NCI-H187 treated with DMSO at 0.1 percent for 48 hours (cell line): Measurements from ENCODE around the gene PIK3R5.
"Not testable (repeated sequence)": the region's sequence is repeated elsewhere in the genome, so short reads cannot be mapped to it uniquely, and the experiment has no call there.

Experiments
- DNase-seq: peaks from one replicate; lab custom pipeline; 2025; lab: John Stamatoyannopoulos, UW

Gene PIK3R5, protein sequence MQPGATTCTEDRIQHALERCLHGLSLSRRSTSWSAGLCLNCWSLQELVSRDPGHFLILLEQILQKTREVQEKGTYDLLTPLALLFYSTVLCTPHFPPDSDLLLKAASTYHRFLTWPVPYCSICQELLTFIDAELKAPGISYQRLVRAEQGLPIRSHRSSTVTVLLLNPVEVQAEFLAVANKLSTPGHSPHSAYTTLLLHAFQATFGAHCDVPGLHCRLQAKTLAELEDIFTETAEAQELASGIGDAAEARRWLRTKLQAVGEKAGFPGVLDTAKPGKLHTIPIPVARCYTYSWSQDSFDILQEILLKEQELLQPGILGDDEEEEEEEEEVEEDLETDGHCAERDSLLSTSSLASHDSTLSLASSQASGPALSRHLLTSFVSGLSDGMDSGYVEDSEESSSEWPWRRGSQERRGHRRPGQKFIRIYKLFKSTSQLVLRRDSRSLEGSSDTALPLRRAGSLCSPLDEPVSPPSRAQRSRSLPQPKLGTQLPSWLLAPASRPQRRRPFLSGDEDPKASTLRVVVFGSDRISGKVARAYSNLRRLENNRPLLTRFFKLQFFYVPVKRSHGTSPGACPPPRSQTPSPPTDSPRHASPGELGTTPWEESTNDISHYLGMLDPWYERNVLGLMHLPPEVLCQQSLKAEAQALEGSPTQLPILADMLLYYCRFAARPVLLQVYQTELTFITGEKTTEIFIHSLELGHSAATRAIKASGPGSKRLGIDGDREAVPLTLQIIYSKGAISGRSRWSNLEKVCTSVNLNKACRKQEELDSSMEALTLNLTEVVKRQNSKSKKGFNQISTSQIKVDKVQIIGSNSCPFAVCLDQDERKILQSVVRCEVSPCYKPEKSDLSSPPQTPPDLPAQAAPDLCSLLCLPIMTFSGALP

DNA sequence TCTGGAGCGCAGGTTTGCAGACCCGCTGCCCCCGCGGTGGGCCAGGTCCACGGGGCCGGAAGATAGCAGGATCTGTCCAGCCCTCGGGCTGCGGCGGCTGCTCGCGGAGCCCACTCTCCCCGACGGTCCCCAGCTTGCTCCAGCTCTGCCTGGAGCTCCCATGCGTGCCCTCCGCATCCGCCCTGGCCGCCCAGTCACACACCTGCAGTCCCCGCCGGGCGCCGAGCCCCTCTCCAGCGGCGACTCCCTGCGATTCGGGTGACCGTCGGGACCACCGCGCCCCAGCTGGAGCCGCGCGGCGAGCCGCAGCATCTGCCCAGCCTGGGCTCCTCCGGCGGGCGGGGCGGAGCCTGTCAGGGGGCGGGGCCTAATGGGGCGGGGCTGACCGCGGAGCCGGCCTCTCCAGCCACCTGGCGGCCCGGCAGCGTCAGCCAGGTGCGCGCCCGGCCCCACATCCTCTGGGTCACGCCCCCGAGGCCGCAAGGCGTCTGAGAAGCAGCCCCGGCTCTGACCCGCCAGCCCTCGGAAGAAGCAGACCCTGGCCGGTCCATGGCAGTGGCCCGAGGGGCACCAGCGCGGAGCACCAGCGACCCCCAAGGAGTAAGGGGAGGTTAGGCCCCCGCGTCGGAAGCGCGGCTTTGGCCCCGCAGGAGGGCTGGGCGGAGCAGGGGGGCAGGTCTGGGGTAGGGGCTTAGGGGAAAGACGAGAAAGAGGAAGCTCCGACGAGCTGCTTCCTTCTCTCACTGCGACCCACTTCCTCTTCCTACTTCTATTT, at the start of gene PIK3R5:
Gene PIK3R5 (minus strand): TSS at position 314 of the 775 bp plus-strand sequence. CDS start 54,213 bp downstream, outside the sequence.
- DNase-seq, result no peak

DNA sequence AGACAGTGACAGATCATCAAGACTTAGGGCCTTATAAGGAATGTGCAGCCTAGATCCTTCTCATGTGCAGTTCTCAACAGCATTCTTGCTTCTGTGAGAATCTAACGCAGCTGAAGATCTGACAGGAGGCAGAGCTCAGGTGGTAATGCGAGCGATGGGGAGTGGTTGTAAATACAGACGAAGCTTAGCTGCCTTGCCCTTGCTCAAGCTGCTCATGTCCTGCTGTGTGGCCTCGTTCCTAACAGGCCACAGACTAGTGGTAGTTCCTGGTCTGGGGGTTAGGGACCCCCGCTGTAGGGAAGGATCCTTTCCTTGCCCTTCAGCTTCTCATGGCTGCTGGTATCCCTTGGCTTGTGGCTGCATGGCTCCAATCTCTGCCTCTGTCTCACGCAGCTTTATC, 45.5 kb upstream of the PIK3R5 start:
- DNase-seq, result no peak

DNA sequence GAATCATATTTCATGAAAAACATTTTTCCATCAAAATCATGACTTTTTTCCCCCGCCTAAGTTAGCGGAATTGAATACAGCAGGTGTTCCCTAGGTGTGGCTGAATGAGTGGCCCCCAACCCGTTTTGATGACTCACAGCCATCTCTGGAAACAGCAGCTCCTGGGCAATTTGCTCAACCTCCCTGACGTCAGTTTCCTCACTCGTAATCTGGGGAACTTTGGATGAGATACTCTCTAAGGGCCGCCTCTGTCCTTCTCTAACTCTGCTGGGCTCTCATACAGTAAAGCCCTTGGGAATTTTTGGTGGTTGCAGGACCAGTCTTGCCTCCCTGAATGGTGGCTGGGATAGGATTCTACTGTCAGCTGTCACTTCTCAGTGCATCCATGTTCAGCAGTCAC, 44.2 kb upstream of the PIK3R5 start:
- no peak for DNase-seq

DNA sequence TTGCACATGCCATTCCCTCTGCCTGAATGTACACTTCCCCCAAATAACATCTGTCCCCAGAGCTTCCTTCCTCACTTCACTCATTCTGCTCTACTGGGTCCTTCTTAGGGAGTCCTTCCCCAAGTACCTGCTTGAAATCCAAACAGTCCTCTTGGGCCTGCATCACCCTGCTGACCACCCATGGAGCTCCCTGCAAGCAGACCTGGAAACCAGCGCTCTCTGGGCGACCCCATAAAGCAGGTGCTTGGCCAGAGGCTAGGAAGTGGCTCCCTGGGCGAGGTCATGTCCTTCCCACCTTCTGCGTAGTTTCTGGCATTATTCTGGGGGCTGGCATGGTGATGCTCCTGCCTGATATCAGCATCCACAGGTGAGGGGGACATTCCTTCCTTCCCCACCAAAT, 43.6 kb upstream of the PIK3R5 start:
- DNase-seq, result no peak

DNA sequence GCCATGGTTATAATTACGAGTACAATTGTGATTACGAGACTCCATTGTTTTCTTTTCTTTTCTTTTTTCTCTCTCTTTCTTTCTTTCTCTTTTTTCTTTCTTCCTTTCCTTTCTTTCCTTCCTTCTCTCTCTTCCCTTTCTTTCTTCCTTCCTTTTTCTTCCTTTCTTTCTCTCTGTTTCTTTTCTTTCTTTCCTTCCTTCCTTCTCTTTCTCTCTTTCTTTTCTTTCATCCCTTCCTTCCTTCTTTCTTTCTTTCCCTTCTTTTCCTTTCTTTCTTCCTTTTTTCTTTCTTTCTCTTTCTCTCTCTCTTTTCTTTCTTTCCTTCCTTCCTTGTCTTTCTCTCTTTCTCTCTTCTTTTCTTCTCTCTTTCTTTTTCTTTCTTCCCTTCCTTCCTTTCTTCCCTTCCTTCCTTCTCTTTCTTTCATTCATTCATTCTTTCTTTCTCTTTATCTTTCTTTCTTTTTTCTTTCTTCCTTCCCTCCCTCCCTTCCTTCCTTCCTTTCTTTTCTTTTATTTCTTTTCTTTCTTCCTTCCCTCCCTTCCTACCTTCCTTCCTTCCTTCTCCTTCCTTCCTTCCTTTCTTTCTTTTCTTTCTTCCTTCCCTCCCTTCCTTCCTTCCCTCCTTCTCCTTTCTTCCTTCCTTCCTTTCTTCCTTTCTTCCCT, 41.7 kb upstream of the PIK3R5 start:
- DNase-seq, result no peak

DNA sequence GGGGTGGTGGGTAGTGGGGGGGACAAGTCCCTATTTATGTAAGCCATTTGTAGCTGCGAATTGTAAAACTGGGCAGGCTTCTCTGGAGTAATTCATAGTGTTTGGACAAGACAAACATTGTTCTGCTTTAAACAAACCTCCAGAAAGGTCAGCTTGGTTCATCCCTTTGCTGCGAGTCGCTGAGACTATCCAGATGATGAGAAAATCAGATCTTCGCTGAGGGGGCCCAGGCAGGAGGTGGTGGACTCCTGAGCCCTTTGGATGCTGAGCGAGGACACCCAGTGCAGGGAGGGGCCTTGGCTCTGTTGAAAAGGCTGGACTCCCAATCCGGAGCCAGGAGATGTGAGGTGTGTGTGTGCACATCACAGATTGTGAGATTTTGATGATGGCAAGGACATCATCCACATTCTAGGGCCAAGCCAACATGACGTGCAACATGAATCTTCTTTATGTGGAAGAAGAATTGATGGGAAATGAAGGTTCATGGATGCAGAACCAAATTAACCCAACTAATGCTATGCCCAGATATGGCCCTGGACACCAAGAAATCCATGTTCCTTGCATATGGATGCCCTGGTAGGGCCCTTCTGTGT, 40.8 kb upstream of the PIK3R5 start:
- no peak for DNase-seq

DNA sequence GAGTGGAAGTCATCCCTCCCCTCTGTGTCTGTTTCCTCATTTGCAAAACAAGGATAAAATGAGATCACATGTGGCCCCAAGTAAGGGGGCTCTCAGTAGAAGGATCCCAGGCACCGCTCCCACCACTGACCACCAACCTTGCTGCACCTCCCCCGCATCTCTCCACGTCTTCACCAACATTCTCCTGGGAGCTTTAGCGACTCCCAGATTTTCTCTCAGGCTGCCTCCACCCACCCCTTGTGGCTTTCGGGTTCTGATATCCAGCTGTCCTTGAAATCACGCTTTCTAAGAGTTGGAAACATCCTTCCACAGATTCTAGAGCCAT, 39.4 kb upstream of the PIK3R5 start:
- no peak for DNase-seq

DNA sequence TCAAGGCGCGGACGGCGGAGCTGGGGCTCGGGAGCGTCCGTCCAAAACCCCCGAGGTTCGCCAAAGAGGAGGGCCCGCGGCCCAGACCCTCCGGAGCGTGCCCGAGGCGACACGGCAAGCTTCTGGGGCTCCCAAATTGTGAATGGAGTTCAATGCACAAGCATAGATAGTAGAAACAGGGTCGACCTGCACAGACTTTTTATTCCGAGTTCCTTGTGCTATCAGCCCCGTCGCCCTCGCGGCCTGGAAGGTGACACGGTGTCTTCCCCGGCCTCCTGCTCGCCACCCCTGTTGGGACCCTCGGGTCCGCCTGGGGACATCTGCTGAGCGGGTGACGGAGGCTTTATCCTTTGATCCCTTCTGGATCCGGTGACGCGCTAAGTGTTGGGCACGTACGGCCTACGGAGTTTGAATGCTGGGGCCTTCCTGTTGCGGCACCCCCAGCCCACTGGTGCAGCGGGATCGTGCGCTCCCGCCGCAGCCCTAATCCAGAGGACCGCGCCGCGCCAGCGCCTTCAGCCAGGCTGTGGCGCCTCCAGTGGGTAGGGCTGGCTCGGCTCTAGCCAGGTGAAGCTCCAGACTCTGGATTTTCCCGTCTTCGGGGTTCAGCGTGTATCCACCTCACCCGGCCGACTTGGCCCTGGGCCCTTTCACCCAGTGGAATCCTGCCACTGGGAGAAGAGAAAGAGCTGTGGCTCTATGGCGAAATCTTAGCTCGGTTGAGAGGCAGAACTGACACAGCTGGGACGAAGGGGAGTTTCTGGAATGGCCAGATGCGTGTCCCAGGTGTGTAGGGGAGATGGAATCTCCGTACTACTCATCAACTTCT, 38.8 kb upstream of the PIK3R5 start:
- no peak for DNase-seq

DNA sequence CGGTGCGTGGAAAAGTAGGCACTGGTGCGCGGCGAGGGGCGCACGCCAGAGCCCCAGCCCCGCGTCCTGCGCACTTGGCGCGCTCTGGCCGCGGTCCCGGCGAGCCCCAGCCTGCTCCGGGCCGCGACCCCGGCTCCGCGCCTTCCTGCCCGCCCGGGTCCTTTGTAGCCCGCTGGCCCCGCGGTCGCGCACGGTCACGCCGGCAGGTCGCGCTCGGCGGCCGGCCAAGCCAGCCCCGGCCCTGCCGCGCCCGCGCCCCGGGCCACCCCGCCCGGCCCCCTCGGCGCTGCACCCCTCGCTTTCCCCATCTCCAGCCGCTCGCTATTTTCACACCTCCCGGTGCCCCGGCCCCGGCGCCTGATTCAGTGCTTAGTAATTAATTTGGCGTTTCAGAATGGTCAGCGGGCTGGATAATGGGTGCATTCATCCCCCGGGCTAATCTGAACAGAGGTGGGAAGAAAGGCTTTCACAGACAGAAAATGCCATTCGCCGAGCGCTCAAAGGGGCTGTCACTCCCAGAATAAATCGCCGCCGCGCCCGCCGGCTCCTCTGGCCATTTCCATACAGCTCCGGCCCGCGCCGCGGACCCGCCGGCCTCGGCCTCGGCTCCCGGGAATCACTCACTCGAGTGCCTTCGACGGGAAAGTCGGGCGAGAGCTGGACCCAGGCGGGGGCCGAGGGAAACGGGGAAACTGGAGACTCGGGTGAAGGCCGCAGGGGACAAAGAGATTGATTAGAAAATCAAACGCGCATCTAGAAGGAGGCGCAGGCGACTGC, 38.0 kb upstream of the PIK3R5 start:
- DNase-seq, result no peak

DNA sequence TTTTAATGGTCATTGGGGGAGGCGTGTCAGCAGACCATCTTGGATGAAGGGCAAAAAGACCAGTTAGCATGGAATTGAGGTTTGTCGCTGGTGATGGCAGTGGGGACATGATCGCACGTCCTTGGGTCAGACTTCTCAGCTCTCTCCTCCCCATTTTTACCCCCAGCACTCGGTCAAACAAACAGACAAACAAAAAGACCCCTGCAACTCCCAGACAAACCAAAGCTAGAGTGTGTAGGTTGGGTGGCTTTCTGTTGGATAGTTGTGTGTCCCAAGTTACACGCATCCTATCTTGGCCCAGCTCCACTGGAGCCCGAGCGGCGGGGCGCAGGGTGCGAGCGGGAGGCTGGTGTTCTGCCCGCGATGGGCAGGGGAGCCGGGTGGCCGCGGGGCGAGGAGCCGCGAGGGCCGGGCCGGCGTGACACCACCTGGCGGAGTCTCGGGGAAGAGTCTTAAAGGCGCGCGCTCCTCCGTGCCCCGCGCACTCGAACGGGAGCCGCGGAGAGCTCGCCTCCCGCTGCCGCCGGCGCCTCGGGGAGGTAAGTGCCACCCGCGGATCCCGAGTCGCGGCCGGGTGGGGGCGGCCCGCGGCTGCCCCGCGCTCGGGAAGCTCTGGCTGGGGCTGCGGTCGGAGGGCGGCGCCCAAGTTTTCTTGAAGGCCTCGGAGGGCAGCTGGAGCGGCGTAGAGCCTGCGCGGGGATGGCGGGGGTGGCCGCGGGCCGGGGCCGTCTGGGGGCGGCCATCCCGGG, 37.3 kb upstream of the PIK3R5 start:
- DNase-seq, result no peak

DNA sequence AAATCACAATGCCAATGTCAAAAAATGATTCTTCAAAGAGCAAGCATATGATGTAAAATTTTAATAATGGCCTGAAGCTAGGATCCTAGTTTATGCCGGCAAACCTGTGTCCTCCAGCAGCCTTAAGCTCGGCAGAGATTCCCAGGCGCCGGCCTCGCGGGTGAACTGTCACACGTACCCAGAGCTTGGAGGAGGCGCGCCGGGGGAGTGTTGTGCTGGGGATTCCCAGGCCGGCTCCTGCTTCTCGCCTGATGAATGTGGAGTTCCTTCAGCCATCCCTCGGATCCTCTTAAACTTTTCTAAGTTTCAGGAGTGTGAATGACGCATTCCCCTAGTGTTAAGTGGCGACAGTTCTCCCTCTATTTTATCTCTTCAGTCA, 36.7 kb upstream of the PIK3R5 start:
- no peak for DNase-seq

DNA sequence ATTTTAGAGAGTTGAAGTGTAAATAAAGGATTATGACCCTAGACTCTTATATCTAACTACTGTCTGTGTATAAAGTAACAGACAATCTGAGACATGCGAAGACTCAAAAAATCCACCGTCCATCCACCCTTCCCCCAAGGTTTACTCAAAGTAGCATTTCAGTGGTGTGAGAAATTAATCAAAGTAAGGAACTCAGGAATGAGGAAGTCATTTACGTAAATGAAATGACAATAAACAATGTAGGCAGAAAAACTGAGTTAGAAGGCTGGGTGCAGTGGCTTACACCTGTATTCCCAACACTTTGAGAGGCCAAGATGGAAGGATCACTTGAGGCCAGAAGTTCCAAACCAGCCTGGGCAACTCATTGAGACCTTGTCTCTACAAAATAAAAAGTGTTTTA, 36.1 kb upstream of the PIK3R5 start:
- DNase-seq, result no peak

DNA sequence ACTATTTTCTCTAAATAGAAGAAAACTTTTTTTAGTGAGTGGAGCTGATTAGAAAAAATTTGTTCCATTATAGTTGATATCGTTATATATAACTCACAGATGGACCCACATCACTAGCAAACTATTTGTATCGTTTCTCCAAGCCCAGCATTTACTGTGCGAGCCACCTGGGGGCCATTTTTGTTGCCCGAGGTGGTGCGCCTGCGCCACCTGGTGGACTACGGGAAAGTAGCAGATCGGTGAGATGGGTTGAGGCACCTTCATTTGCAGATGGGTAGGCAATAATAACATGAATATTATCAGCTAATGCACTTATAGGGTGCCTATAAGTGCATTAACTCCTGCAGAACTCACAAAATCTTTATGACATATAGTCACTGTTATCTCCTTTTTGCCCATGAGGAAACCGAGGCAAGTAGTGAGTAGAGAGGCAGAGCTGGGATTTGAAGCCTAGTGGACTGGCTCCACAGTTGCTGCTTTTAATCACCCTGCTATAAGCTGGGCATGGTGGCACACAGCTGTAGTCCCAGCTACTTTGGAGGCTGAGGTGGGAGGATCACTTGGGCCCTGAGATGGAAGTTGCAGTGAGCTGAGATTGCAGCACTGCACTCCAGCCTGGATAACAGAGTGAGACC, 32.6 kb upstream of the PIK3R5 start:
- no peak for DNase-seq

DNA sequence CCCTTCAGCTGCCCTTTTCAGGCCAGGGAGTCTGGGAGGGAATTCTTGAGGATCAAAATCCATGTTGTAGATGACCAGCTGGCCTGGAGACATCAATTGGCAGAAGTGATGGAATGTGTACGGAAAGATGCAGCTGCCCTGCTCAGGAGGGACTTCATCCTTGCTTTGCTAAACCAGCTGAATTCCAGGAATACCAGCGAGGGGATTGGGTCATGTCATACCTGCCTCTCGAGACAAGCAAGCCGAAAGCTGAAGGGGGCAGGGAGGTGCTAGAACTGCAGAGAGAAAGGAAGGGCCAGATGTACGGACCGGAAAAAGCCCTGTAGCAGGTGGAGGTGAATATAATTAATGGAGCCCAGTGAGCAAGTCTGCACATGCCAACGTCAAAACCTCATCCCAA, 30.2 kb upstream of the PIK3R5 start:
- no peak for DNase-seq

DNA sequence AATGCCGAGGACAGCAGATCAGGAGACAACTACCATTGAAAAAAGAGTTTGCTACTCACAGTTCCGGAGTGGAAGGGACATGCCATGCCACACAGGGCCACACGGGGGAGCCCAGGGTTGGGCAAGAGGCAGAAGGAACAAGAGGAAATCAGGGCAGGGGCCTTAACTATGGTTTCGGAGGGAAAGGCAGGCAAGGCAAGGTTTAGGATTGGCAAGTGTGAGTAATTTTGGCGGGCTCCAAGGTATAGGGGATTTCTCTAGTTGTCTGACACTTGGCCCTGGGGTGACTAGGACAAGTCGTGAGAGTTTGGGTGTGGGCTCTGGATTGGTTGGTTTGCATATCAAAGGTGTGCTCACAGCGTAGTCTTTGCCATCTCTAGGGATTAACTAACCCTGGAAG, 28.8 kb upstream of the PIK3R5 start:
- DNase-seq, result no peak

DNA sequence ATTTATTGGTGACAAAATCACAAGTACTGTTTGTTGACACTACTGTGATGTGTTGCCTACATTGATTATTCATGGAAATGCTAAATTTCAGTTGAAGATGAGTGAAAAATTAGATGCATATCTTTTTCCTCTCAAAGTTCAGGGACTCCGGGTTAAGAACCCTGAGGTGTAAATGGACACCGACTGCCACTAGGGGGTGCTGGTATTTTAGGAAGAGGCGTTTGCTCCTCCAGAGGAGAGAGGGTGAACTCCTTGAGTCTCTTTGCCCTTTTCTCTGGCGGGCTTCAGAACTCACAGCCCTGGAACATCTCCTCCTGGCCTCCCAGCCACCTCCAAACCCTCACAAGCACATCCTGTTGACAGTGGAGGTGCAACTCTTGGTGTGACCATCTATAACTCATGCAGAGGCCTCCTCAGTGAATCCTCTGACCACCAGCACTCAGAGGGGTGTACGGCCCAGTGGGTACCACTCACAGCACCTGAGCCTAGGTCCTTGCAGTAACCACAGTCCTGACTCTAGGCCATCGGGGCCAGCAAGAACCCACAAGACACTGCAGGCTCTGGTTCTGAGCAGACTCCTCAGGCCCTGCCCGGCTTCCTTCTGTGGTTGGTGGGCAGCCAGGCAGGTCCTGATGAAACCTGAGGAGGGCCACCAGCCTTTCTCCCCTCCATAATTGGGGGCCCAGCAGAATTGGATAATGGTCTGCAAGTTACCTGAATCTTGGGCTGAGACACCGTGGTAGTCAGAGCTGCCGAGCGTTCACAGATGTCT, 26.2 kb upstream of the PIK3R5 start:
- DNase-seq, result peak; percentile 3

DNA sequence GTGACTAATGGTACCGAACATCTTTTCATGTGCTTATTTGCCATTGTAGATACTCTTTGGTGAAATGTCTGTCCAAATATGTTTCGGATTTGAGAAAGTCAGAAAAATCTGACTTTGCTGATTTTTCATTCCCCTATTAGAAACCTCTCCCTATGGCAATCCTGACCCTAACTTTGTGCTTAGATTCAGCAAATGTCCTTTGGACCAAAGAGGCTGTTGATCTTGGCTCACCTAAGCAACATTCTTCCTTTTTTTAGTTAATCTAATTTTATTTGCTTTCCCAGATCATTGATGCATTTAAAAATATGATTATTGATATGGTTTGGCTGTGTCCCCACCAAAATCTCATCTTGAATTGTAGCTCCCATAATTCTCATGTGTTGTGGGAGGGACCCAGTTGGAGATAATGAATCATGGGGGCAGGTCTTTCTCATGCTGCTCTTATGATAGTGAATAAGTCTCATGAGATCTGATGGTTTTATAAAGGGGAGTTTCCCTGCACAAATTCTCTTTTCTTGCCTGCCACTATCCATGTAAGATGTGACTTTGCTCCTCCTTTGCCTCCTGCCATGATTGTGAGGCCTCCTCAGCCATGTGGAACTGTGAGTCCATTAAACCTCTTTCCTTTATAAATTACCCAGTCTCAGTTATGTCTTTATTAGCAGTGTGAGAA, 22.9 kb upstream of the PIK3R5 start:
- DNase-seq, result not testable (repeated sequence)
